Measurements from ENCODE around the gene RPS6KA5.
"Not testable (repeated sequence)": the region's sequence is repeated elsewhere in the genome, so short reads cannot be mapped to it uniquely, and the experiment has no call there.

Gene RPS6KA5

DNA sequence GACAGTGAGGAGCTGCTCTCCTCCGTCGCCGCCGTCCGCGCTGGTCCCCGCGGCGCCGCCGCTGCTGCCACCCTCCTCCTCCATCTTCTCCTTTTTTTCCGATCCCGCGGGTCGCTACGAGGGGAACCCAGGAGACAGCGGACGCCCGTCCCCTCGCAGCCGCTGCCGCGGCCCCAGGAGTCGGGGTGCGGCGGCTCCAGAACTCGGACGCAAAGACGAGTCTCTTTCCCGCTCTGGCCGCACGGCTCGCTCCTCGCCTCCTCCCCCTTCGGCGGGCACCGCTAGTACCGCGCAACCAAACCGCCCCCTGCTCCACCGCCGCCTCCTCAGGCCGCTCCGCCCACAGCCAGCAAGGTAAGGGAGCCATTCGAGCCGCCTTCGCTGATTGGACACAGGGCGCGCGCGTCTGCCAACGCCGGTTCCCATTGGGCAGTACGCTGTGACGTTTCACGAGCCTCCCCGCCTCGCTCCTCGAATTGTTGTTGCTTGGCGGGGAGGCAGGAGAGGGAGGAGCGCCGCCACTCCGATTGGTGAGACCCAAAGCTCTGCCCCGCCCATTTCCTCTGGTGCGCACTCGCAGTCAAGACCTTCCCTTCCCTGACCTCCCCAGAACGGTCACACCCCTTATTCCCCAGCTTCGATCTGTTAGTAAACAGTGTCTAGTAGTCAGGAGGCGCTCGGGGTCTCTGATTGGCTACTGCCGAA, at the start of gene RPS6KA5:
Gene RPS6KA5 (minus strand): TSS at position 291 of the 705 bp plus-strand sequence. CDS start 207 bp downstream, at position 84.
- peak; percentile 99 to 100 for DNase-seq (ENCODE audit: extremely low read depth in 1 of 2, low read depth in 1 of 2)

DNA sequence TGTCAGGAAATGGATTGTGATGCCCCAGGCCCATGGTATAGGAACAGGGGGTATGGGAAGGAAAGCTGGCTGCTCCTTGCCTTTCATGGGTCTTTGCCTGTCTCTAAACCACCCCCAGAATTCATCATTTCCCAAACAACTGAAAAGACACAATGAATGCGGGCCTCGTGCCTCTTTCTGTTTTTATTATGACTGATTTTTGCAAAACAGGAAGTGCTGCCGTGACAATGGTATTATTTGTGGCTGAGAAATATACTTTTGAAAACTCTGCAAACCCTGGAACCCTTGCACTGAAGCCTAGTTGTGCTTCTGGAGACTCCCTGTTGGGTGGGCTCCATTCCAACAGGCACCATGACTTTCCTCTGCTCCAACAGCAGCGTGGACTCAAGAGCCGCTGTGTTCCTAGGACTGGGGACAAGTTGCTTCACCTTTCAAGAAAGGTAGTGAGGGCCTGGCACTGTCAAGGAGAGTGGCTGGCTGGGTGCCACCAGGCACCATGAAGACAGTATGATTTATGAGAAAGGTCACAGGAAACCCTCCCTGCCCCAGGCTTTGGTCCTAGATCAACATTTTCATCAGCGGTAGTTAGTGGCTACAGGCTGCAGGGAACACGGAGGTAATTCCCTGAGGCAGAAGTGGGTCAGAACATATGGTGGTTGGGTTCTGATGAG, 48.6 kb upstream of the RPS6KA5 start:
- DNase-seq (ENCODE audit: extremely low read depth in 1 of 2, low read depth in 1 of 2), result no peak

- DNase-seq (ENCODE audit: extremely low read depth in 1 of 2, low read depth in 1 of 2), result no peak
These were observed 42.7 kb upstream of the RPS6KA5 start for GRCh38 chr14:91103116-91103515.

DNA sequence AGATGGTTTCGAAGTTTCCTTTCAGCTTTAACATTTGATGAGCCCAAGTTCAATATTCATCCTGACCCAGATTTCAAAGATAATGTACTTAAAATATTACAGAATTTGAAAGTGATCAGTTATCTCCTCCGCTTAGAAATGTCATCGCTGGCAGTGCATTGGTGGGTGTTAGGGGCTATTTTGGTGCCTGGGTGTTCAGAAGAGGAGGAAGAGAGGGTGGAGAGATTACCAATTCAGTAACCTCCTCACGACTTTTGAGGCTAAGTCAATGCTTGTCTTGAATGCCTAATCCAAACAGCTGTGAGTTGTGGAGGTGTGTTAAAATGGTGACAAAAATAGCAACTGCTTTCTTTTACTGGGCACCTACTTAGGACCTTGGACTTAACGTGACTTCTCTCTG, 39.7 kb upstream of the RPS6KA5 start:
- DNase-seq (ENCODE audit: extremely low read depth in 1 of 2, low read depth in 1 of 2), result no peak

- no peak for DNase-seq (ENCODE audit: extremely low read depth in 1 of 2, low read depth in 1 of 2)
These were observed 38.1 kb upstream of the RPS6KA5 start for GRCh38 chr14:91098591-91098990.

- not testable (repeated sequence) for DNase-seq (ENCODE audit: extremely low read depth in 1 of 2, low read depth in 1 of 2)
These were observed 37.2 kb upstream of the RPS6KA5 start for GRCh38 chr14:91097657-91098056.

DNA sequence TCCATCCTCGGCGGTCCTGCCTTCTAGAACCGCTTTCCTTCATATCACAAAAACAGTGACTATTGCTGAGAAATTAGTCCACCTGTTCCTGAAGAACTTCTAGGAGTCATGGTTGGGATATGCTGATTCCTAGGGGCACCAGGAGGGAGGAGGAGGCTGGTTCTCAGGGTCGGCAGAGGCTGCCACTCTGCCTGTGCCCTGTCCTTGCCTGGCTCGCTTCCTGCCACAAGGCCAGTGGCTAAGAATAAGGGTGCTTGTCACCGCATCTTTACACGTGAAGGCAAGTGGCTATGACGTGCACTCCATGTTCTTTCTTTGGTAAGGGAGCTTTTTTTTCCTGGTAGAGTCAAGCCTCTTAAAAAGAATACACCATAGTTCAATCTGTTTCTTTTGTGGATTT, 34.7 kb upstream of the RPS6KA5 start:
- no peak for DNase-seq (ENCODE audit: extremely low read depth in 1 of 2, low read depth in 1 of 2)

GRCh38 chr14:91094772-91095171, 34.3 kb upstream of the RPS6KA5 start:
- no peak for DNase-seq (ENCODE audit: extremely low read depth in 1 of 2, low read depth in 1 of 2)

DNA sequence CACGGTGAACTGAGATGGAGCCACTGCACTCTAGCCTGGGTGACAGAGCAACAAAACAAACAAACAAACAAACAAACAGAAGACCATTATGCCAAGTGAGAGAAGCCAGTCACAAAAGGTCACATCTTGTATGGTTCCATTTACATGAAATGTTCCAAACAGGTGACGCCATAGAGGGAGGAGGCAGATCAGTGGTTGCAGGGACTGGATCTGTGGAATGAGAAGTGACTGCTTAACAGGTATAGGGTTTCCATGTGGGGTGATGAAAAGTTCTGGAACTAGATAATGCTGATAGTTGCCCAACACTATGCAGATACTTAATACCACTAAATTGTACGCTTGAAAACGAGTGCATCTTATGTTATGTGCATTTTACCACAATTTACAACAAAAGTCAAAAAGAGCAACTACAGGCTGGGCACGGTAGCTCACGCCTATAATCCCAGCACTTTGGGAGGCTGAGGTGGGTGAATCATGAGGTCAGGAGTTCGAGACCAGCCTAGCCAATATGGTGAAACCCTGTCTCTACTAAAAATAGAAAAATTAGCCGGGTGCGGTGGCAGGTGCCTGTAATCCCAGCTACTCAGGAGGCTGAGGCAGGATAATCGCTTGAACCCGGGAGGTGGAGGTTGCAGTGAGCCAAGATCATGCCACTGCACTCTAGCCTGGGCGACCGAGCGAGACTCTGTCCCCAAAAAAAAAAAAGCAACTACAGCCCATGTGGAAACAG, 33.5 kb upstream of the RPS6KA5 start:
- DNase-seq (ENCODE audit: extremely low read depth in 1 of 2, low read depth in 1 of 2), result not testable (repeated sequence)

DNA sequence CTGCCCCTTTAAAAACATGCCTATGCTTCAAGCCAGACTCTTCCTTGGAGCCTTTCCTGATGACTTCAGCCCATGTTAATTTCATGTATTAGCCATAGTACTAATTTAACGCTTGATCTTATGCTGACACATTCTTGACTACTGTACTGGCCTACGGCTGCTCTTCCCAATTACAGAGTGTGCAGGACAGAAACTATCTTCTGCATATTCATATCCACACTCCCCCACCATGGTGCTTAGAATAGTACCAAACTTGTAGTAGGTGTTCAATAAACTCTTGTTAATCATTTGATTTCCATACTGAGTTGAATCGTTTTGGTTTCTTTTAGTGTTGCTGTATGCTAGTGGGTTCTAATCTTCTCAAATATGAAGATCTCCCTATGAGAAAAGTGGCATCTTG, 31.6 kb upstream of the RPS6KA5 start:
- no peak for DNase-seq (ENCODE audit: extremely low read depth in 1 of 2, low read depth in 1 of 2)

DNA sequence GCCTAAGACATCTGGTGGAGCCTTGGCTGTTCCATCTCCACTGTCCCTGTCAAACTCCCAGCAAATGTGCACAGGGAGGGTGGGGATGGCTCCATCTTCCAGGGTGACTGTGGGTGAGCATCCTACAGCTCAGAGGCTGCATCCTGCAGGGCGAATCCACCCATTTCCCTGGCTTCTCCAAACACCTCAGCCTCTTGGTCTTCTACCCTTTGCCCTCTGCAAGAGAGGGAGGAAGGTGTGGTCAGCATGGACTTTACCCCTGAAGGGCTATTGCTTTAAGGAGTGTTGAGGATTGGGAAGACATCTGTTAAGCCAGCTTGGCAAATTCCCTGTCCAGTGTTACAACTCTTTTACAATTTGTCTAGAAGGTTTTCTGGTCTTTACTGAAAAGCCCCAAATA, 30.3 kb upstream of the RPS6KA5 start:
- no peak for DNase-seq (ENCODE audit: extremely low read depth in 1 of 2, low read depth in 1 of 2)

DNA sequence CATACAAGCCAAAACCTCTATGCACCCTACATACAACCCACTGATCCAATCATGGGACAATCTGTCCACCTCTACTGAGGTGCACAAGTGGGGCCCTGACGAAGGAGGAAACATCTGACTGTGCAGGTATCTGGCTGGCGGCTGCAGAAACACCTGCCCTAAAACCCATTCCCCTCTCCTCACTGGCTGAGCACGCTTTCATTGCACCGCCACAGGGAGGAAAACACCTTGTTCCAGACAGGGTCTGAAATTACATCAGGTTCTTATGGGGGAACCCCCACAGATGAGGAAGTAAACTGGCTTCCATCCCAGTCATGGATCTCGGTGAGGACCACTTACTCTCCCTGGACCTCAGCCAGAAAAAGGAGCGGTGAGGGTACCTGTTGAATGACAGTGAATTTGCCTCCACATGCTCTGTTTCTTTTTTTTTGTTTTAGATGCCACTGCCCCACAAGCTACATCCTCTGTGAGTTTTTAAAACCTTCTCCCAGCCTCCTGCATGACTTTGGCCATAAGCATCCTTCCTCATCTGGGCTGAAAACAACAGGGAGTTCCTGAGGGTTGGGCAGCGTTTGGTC, 29.6 kb upstream of the RPS6KA5 start:
- DNase-seq (ENCODE audit: extremely low read depth in 1 of 2, low read depth in 1 of 2), result no peak

GRCh38 chr14:91088585-91089235, 28.3 kb upstream of the RPS6KA5 start:
- no peak for DNase-seq (ENCODE audit: extremely low read depth in 1 of 2, low read depth in 1 of 2)

GRCh38 chr14:91087470-91087869, 27.0 kb upstream of the RPS6KA5 start:
- not testable (repeated sequence) for DNase-seq (ENCODE audit: extremely low read depth in 1 of 2, low read depth in 1 of 2)

- DNase-seq (ENCODE audit: extremely low read depth in 1 of 2, low read depth in 1 of 2), result no peak
These were observed 24.1 kb upstream of the RPS6KA5 start for GRCh38 chr14:91084516-91084915.

DNA sequence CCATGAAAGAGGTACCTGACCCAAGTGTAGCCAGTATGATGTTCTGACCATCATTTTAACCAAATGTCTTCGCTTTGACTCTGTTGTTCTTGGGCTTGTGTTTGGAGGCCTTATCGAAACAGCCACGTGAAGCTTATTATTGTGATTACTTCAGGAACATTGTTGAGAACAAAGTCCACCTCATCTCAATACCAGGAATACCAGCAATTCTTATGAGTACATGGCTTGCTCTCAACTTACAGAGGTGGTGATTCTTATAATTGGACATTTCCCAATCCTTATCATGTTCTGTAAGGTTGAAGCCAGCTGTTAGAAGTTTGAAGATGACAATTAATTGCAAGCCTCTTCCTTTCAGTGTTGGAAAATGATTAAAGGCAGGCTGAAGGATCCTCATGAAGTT, 21.8 kb upstream of the RPS6KA5 start:
- no peak for DNase-seq (ENCODE audit: extremely low read depth in 1 of 2, low read depth in 1 of 2)

DNA sequence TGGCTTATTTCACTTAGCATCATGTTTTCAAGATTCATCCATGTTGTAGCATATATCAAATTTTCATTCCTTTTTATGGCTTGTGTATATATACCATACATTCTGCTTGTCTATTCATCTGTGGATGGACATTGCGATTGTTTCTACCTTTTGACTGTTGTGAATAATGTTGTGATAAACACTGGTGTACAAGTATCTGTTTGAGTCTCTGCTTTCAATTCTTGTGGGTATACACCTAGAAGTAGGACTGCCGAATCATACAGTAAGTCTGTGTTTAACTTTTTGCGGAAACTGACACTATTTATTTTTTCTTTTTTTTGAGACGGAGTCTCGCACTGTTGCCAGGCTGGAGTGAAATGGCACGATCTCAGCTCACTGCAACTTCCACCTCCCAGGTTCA, 19.6 kb upstream of the RPS6KA5 start:
- DNase-seq (ENCODE audit: extremely low read depth in 1 of 2, low read depth in 1 of 2), result no peak

DNA sequence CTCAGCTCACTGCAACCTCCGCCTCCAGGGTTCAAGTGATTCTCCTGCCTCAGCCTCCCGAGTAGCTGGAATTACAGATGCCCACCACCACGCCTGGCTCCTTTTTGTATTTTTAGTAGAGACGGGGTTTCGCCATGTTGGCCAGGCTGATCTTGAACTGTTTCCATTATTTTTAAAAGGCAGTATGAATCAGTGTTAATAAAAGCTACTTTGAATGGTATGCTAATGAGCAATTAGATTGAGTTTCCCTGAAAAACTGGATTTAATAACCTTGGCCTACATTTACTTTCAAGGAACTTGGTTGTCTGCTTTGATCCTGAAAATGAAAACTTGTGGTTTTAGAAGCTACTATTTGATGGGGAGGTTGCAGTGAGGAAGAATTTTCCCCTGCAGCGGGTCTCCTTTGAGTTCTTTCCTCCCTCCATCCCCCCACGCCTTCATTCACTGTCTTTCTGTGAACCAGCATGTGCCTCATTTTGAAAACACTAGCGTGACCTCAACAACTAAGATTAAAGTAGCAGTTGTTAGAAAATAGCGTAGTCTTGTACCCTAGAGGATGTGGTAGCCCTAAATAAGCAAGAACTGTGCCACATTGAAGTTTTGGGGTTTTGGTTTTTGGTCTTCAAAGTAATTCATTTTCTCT, 17.8 kb upstream of the RPS6KA5 start:
- no peak for DNase-seq (ENCODE audit: extremely low read depth in 1 of 2, low read depth in 1 of 2)

GRCh38 chr14:91075553-91075952, 15.1 kb upstream of the RPS6KA5 start:
- no peak for DNase-seq (ENCODE audit: extremely low read depth in 1 of 2, low read depth in 1 of 2)

- DNase-seq (ENCODE audit: extremely low read depth in 1 of 2, low read depth in 1 of 2), result no peak
These were observed 10.1 kb upstream of the RPS6KA5 start for GRCh38 chr14:91070572-91070971.

DNA sequence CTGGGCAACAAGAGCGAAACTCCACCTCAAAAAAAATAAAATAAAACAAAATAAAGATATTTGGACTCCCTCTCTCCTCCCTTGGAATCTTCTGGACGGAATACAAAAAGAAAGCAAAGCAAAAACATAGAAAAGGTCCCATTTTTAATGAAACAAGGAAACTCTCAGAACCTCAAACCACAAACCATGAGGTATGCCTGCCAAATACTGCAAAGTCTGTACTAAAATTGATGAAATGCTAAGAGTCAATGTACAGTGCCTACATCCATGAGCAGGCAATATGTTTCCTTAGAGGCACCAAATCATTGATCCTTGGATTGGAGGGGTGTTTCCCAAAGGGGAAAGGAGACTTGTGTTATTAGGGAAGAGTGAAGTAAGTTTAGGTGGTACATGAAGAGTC, 8.2 kb upstream of the RPS6KA5 start:
- DNase-seq (ENCODE audit: extremely low read depth in 1 of 2, low read depth in 1 of 2), result no peak
